ENCODE results near the gene GRK6. TPM values are rescaled to one million over a fixed set of nuclear protein-coding genes. Genes with fewer than 3 reads are reported as not detected.
A peak's percentile ranks its signal among the peaks of the same experiment; 100 is the strongest.

The GRK6 gene
- total and polyA plus RNA-seq, 9 of the 15 experiments (the other 6 are each of a cell fraction or from before 2014, with no cell fraction given) = 0.63 to 122 (median 44.5) TPM

DNA sequence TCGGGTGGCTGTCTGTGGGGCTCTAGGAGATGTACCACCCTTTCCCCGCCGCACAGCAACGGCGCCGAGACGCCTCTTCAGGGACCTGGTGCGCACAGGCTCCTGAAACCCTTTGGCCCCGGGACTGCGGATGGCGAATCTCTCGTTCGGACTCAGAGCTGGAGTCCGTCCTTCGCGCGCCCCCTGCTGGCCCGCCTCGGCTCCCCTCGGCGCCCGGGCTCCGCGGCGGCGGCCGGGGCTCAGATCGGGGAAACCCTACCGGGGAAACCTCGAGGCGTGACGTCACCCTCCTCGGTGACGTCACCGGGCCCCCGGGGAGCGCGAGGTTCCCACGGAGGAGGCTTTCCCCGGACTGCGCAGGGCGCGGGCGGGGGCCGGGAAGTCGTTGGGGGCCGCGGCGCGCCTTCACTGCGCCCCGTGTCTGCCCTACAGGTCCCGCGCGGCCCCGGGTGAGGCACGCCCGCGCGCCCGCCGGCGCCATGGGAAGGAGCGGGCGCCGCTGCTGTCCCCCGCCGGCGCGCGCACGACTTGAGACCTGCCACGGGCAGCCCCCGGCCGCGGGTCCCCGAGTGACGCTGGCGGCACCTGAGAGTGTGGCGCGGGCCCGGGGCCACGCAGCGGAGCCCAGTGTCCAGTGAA, 28.0 kb downstream of the GRK6 start (continued):
- TF ChIP-seq, protein P1, sequence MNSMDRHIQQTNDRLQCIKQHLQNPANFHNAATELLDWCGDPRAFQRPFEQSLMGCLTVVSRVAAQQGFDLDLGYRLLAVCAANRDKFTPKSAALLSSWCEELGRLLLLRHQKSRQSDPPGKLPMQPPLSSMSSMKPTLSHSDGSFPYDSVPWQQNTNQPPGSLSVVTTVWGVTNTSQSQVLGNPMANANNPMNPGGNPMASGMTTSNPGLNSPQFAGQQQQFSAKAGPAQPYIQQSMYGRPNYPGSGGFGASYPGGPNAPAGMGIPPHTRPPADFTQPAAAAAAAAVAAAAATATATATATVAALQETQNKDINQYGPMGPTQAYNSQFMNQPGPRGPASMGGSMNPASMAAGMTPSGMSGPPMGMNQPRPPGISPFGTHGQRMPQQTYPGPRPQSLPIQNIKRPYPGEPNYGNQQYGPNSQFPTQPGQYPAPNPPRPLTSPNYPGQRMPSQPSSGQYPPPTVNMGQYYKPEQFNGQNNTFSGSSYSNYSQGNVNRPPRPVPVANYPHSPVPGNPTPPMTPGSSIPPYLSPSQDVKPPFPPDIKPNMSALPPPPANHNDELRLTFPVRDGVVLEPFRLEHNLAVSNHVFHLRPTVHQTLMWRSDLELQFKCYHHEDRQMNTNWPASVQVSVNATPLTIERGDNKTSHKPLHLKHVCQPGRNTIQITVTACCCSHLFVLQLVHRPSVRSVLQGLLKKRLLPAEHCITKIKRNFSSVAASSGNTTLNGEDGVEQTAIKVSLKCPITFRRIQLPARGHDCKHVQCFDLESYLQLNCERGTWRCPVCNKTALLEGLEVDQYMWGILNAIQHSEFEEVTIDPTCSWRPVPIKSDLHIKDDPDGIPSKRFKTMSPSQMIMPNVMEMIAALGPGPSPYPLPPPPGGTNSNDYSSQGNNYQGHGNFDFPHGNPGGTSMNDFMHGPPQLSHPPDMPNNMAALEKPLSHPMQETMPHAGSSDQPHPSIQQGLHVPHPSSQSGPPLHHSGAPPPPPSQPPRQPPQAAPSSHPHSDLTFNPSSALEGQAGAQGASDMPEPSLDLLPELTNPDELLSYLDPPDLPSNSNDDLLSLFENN (IDR thresholded peaks at IDR 0.05; ENCODE audit: low read depth in 2 of 2, low read length in 2 of 2) = no peak
- TF ChIP-seq POLR2B (IDR thresholded peaks at IDR 0.05; ENCODE audit: low read depth, partially characterized antibody) (no peak), ZNF79 (CRISPR knock-in tag; IDR thresholded peaks at IDR 0.05; ENCODE audit: low read depth) (no peak), LARP7 (IDR thresholded peaks at IDR 0.05) (no peak), HDAC1 (IDR thresholded peaks at IDR 0.05) (no peak), CAMTA2 (CRISPR knock-in tag; conservative IDR thresholded peaks at IDR 0.05) (no peak), ZNF217 (CRISPR knock-in tag; IDR thresholded peaks at IDR 0.05) (no peak)
- TF ChIP-seq, protein P2, sequence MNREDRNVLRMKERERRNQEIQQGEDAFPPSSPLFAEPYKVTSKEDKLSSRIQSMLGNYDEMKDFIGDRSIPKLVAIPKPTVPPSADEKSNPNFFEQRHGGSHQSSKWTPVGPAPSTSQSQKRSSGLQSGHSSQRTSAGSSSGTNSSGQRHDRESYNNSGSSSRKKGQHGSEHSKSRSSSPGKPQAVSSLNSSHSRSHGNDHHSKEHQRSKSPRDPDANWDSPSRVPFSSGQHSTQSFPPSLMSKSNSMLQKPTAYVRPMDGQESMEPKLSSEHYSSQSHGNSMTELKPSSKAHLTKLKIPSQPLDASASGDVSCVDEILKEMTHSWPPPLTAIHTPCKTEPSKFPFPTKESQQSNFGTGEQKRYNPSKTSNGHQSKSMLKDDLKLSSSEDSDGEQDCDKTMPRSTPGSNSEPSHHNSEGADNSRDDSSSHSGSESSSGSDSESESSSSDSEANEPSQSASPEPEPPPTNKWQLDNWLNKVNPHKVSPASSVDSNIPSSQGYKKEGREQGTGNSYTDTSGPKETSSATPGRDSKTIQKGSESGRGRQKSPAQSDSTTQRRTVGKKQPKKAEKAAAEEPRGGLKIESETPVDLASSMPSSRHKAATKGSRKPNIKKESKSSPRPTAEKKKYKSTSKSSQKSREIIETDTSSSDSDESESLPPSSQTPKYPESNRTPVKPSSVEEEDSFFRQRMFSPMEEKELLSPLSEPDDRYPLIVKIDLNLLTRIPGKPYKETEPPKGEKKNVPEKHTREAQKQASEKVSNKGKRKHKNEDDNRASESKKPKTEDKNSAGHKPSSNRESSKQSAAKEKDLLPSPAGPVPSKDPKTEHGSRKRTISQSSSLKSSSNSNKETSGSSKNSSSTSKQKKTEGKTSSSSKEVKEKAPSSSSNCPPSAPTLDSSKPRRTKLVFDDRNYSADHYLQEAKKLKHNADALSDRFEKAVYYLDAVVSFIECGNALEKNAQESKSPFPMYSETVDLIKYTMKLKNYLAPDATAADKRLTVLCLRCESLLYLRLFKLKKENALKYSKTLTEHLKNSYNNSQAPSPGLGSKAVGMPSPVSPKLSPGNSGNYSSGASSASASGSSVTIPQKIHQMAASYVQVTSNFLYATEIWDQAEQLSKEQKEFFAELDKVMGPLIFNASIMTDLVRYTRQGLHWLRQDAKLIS (CRISPR knock-in tag; IDR thresholded peaks at IDR 0.05) = peak; percentile 69; the same call in 1 of the 2 replicates
- TF ChIP-seq, protein P3, sequence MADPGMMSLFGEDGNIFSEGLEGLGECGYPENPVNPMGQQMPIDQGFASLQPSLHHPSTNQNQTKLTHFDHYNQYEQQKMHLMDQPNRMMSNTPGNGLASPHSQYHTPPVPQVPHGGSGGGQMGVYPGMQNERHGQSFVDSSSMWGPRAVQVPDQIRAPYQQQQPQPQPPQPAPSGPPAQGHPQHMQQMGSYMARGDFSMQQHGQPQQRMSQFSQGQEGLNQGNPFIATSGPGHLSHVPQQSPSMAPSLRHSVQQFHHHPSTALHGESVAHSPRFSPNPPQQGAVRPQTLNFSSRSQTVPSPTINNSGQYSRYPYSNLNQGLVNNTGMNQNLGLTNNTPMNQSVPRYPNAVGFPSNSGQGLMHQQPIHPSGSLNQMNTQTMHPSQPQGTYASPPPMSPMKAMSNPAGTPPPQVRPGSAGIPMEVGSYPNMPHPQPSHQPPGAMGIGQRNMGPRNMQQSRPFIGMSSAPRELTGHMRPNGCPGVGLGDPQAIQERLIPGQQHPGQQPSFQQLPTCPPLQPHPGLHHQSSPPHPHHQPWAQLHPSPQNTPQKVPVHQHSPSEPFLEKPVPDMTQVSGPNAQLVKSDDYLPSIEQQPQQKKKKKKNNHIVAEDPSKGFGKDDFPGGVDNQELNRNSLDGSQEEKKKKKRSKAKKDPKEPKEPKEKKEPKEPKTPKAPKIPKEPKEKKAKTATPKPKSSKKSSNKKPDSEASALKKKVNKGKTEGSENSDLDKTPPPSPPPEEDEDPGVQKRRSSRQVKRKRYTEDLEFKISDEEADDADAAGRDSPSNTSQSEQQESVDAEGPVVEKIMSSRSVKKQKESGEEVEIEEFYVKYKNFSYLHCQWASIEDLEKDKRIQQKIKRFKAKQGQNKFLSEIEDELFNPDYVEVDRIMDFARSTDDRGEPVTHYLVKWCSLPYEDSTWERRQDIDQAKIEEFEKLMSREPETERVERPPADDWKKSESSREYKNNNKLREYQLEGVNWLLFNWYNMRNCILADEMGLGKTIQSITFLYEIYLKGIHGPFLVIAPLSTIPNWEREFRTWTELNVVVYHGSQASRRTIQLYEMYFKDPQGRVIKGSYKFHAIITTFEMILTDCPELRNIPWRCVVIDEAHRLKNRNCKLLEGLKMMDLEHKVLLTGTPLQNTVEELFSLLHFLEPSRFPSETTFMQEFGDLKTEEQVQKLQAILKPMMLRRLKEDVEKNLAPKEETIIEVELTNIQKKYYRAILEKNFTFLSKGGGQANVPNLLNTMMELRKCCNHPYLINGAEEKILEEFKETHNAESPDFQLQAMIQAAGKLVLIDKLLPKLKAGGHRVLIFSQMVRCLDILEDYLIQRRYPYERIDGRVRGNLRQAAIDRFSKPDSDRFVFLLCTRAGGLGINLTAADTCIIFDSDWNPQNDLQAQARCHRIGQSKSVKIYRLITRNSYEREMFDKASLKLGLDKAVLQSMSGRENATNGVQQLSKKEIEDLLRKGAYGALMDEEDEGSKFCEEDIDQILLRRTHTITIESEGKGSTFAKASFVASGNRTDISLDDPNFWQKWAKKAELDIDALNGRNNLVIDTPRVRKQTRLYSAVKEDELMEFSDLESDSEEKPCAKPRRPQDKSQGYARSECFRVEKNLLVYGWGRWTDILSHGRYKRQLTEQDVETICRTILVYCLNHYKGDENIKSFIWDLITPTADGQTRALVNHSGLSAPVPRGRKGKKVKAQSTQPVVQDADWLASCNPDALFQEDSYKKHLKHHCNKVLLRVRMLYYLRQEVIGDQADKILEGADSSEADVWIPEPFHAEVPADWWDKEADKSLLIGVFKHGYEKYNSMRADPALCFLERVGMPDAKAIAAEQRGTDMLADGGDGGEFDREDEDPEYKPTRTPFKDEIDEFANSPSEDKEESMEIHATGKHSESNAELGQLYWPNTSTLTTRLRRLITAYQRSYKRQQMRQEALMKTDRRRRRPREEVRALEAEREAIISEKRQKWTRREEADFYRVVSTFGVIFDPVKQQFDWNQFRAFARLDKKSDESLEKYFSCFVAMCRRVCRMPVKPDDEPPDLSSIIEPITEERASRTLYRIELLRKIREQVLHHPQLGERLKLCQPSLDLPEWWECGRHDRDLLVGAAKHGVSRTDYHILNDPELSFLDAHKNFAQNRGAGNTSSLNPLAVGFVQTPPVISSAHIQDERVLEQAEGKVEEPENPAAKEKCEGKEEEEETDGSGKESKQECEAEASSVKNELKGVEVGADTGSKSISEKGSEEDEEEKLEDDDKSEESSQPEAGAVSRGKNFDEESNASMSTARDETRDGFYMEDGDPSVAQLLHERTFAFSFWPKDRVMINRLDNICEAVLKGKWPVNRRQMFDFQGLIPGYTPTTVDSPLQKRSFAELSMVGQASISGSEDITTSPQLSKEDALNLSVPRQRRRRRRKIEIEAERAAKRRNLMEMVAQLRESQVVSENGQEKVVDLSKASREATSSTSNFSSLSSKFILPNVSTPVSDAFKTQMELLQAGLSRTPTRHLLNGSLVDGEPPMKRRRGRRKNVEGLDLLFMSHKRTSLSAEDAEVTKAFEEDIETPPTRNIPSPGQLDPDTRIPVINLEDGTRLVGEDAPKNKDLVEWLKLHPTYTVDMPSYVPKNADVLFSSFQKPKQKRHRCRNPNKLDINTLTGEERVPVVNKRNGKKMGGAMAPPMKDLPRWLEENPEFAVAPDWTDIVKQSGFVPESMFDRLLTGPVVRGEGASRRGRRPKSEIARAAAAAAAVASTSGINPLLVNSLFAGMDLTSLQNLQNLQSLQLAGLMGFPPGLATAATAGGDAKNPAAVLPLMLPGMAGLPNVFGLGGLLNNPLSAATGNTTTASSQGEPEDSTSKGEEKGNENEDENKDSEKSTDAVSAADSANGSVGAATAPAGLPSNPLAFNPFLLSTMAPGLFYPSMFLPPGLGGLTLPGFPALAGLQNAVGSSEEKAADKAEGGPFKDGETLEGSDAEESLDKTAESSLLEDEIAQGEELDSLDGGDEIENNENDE (IDR thresholded peaks at IDR 0.05; ENCODE audit: low read depth, low read length) = no peak

Measured in K562 (cell line).